K562 (cell line): ENCODE data around the gene UVRAG. TPM values are rescaled to one million over a fixed set of nuclear protein-coding genes. Genes with fewer than 3 reads are reported as not detected.

Experiments
- BRD4 ChIP-seq: fragments of 200-600 bp; sonication (generic); IDR thresholded peaks from 2 replicates; pipeline ENCODE4 v1.6.1; 2017; ENCODE audit warnings: inconsistent platforms
- COPS2 ChIP-seq: fragments of 450-650 bp; conservative IDR thresholded peaks from 2 replicates; pipeline ENCODE4 v1.6.1; 2016; ENCODE audit warnings: mild to moderate bottlenecking, moderate library complexity
- ERF ChIP-seq: fragments of 450-650 bp; formaldehyde crosslinking; IDR thresholded peaks from 2 replicates; pipeline ENCODE4 v1.4.0; 2020; ENCODE audit warnings: mild to moderate bottlenecking, mixed read lengths
- GMEB1 ChIP-seq: fragments of 250-450 bp; sonication (Bioruptor Pico); IDR thresholded peaks from 2 replicates; pipeline ENCODE4 v1.4.0; 2020; ENCODE audit warnings: mild to moderate bottlenecking
- HLTF ChIP-seq: fragments of 450-650 bp; IDR thresholded peaks from 2 replicates; pipeline ENCODE4 v1.6.1; 2016
- HNRNPH1 ChIP-seq: fragments of 200-400 bp; formaldehyde crosslinking; optimal IDR thresholded peaks from 2 replicates; pipeline ENCODE3; 2017; ENCODE audit warnings: low read depth, mild to moderate bottlenecking, low read length, moderate library complexity
- MAFG ChIP-seq: fragments of 450-650 bp; conservative IDR thresholded peaks from 2 replicates; pipeline ENCODE4 v1.6.1; 2016; ENCODE audit warnings: missing genetic modification characterization, missing compliant biosample characterization
- MCM7 ChIP-seq, 2 experiments: fragments of 450-650 bp; IDR thresholded peaks; 2 replicates each; pipeline ENCODE4 v1.6.1; 2016 to 2018
- MEF2D ChIP-seq: conservative IDR thresholded peaks from 2 replicates; pipeline ENCODE4 v1.6.1; 2016; ENCODE audit warnings: low read depth, missing genetic modification characterization, missing compliant biosample characterization
- NFIX ChIP-seq: fragments of 250-450 bp; sonication (Bioruptor Pico); IDR thresholded peaks from 2 replicates; pipeline ENCODE4 v1.4.0; 2020; ENCODE audit warnings: low read depth, mild to moderate bottlenecking, moderate library complexity
- POLR2H ChIP-seq: IDR thresholded peaks from 2 replicates; pipeline ENCODE4 v1.6.1; 2016; ENCODE audit warnings: missing genetic modification characterization, low read depth, mild to moderate bottlenecking, control low read depth, missing compliant biosample characterization, moderate library complexity
- RAD51 ChIP-seq: fragments of 450-650 bp; IDR thresholded peaks from 2 replicates; pipeline ENCODE4 v1.7.1; 2016; ENCODE audit warnings: low read depth, mild to moderate bottlenecking, borderline replicate concordance
- TFAM ChIP-seq: fragments of 250-450 bp; sonication (Bioruptor Pico); conservative IDR thresholded peaks from 2 replicates; pipeline ENCODE4 v1.5.0; 2021; ENCODE audit warnings: mild to moderate bottlenecking, moderate library complexity
- ZFX ChIP-seq: sonication (generic); formaldehyde crosslinking; IDR thresholded peaks from 2 replicates; pipeline ENCODE4 v1.8.0; 2022; ENCODE audit warnings: mild to moderate bottlenecking, missing genetic modification reagents, moderate library complexity
- polyA plus RNA-seq, 8 experiments: library from polyadenylated mRNA; depleted of rRNA in 4 of 8; stranded (reverse) in 5 of 8; unstranded in 3 of 8; fragments of >200 nt; fragmentation: Nextera tagmentation in 2 of 8; fragmentation: Illumina TruSeq in 1 of 8; extraction: Ambion mirVana in 2 of 8; extraction: Trizol in 1 of 8; gene quantifications; 2 replicates each; pipeline versions ENCODE4 v1.2.1 to v1.2.3, GENCODE V29; 2011 to 2014; ENCODE audit warnings: inconsistent platforms in 1 of 8, missing spikeins in 1 of 8
- total RNA-seq, 7 experiments: library from RNA; depleted of rRNA in 6 of 7; stranded (reverse); fragments of >200 nt in 6 of 7; fragmentation: Illumina TruSeq in 2 of 7; extraction: Trizol in 2 of 7; gene quantifications; 2 replicates each; pipeline versions ENCODE4 v1.2.1 to v1.2.3, GENCODE V29; 2011 to 2021; ENCODE audit warnings: low replicate concordance in 1 of 7
- TF ChIP-seq, protein P1 (sequence below): fragments of 250-450 bp; sonication (Bioruptor Pico); IDR thresholded peaks from 2 replicates; pipeline ENCODE4 v1.5.0; 2022; ENCODE audit warnings: mild to moderate bottlenecking
- TF ChIP-seq, protein P2 (sequence below), 3 experiments: fragments of 200-800 bp in 1 of 3; fragments of 250-450 bp in 1 of 3; fragments of 450-650 bp in 1 of 3; sonication (Bioruptor Pico) in 1 of 3; sonication (Bioruptor generic) in 1 of 3; formaldehyde crosslinking in 1 of 3; IDR thresholded peaks; 2 replicates each; pipeline versions ENCODE4 v1.6.1 to v1.8.0; 2016 to 2022; ENCODE audit warnings: mild to moderate bottlenecking in 2 of 3, missing genetic modification characterization in 2 of 3, missing compliant biosample characterization in 1 of 3, moderate library complexity in 1 of 3

Gene UVRAG
- total and polyA plus RNA-seq, 9 of the 15 experiments (the other 6 are each of a cell fraction or from before 2014, with no cell fraction given) = 3.1 to 17.8 (median 12.4) TPM

GRCh38 chr11:75768112-75768908, 46.7 kb upstream of the UVRAG start, which contains the start of gene DGAT2 (continued):
- TF ChIP-seq BRD4 (no peak), ZFX (CRISPR knock-in tag) (peak; percentile 58), MCM7 (IDR thresholded peaks at IDR 0.05) (no peak), COPS2 (no peak), MAFG (no peak), TFAM (CRISPR knock-in tag) (no peak), ERF (peak; percentile 76), POLR2H (tag) (no peak), GMEB1 (CRISPR knock-in tag) (peak; percentile 64; the same call in 1 of the 2 replicates), MEF2D (tag) (peak; percentile 26; the same call in 1 of the 2 replicates), HLTF (peak; percentile 68; the same call in 1 of the 2 replicates), HNRNPH1 (no peak), NFIX (CRISPR knock-in tag) (no peak), RAD51 (peak; percentile 34)
- TF ChIP-seq, protein P1, sequence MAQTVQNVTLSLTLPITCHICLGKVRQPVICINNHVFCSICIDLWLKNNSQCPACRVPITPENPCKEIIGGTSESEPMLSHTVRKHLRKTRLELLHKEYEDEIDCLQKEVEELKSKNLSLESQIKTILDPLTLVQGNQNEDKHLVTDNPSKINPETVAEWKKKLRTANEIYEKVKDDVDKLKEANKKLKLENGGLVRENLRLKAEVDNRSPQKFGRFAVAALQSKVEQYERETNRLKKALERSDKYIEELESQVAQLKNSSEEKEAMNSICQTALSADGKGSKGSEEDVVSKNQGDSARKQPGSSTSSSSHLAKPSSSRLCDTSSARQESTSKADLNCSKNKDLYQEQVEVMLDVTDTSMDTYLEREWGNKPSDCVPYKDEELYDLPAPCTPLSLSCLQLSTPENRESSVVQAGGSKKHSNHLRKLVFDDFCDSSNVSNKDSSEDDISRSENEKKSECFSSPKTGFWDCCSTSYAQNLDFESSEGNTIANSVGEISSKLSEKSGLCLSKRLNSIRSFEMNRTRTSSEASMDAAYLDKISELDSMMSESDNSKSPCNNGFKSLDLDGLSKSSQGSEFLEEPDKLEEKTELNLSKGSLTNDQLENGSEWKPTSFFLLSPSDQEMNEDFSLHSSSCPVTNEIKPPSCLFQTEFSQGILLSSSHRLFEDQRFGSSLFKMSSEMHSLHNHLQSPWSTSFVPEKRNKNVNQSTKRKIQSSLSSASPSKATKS (CRISPR knock-in tag) = no peak
- TF ChIP-seq, protein P2, sequence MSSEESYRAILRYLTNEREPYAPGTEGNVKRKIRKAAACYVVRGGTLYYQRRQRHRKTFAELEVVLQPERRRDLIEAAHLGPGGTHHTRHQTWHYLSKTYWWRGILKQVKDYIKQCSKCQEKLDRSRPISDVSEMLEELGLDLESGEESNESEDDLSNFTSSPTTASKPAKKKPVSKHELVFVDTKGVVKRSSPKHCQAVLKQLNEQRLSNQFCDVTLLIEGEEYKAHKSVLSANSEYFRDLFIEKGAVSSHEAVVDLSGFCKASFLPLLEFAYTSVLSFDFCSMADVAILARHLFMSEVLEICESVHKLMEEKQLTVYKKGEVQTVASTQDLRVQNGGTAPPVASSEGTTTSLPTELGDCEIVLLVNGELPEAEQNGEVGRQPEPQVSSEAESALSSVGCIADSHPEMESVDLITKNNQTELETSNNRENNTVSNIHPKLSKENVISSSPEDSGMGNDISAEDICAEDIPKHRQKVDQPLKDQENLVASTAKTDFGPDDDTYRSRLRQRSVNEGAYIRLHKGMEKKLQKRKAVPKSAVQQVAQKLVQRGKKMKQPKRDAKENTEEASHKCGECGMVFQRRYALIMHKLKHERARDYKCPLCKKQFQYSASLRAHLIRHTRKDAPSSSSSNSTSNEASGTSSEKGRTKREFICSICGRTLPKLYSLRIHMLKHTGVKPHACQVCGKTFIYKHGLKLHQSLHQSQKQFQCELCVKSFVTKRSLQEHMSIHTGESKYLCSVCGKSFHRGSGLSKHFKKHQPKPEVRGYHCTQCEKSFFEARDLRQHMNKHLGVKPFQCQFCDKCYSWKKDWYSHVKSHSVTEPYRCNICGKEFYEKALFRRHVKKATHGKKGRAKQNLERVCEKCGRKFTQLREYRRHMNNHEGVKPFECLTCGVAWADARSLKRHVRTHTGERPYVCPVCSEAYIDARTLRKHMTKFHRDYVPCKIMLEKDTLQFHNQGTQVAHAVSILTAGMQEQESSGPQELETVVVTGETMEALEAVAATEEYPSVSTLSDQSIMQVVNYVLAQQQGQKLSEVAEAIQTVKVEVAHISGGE (CRISPR knock-in tag; IDR thresholded peaks at IDR 0.05) = no peak
